Common myeloid progenitor, CD34-positive (primary cell): ENCODE measurements around the gene FBXO34.

Experiments used
- CTCF ChIA-PET: fragments of 350-600 bp; sonication (Branson Sonifier 250); formaldehyde crosslinking; loops from one replicate; lab custom pipeline; 2021; ENCODE audit warnings: antibody characterized with exemption; lab: Charles Lee
- POLR2A ChIA-PET: fragments of 350-600 bp; sonication (Branson Sonifier 250); formaldehyde crosslinking; loops from one replicate; lab custom pipeline; 2021; ENCODE audit warnings: antibody characterized with exemption; lab: Charles Lee
- DNase-seq, 3 donors: peaks; one replicate each; pipeline versions ENCODE4 v3.0.0 to v3.0.0-alpha.2; 2013
- H3K27ac ChIP-seq, 2 experiments: 1 replicate in 1 of 2; 2 replicates in 1 of 2; pipeline ENCODE4 v1.7.0; 2013; ENCODE audit warnings: inconsistent platforms in 2 of 2, low read length in 2 of 2, mild to moderate bottlenecking in 2 of 2, low read depth in 1 of 2, moderate library complexity in 1 of 2; ENCODE audit not compliant: severe bottlenecking in 2 of 2, insufficient read depth in 1 of 2, poor library complexity in 1 of 2
- H3K27me3 ChIP-seq, 5 experiments: replicated peaks in 2 of 5; 1 replicate in 3 of 5; 2 replicates in 2 of 5; pipeline versions ENCODE4 v1.6.1 to v1.7.0; 2013; ENCODE audit warnings: low read length in 4 of 5, mild to moderate bottlenecking in 2 of 5, moderate library complexity in 2 of 5, inconsistent platforms in 1 of 5; ENCODE audit not compliant: insufficient read depth in 5 of 5, control insufficient read depth in 4 of 5
- H3K36me3 ChIP-seq, 4 experiments: 1 replicate in 2 of 4; 2 replicates in 2 of 4; pipeline versions ENCODE4 v1.6.1 to v1.7.0; 2013; ENCODE audit warnings: low read length in 3 of 4, control low read depth in 1 of 4, mild to moderate bottlenecking in 1 of 4; ENCODE audit not compliant: control insufficient read depth in 4 of 4, insufficient read depth in 4 of 4
- H3K4me1 ChIP-seq, 4 experiments: 1 replicate in 3 of 4; 2 replicates in 1 of 4; pipeline versions ENCODE4 v1.6.1 to v1.7.1; 2013; ENCODE audit warnings: low read length in 3 of 4, mild to moderate bottlenecking in 3 of 4, control low read depth in 1 of 4, inconsistent platforms in 1 of 4, moderate library complexity in 1 of 4; ENCODE audit not compliant: control insufficient read depth in 4 of 4, insufficient read depth in 4 of 4; ENCODE audit errors: control extremely low read depth in 1 of 4
- H3K4me3 ChIP-seq, 7 experiments: 1 replicate in 4 of 7; 2 replicates in 3 of 7; pipeline versions ENCODE4 v1.5.1 to v1.7.0; 2013; ENCODE audit warnings: mild to moderate bottlenecking in 7 of 7, low read length in 6 of 7, moderate library complexity in 6 of 7, inconsistent platforms in 2 of 7, low read depth in 2 of 7, control low read depth in 1 of 7; ENCODE audit not compliant: insufficient read depth in 4 of 7, control insufficient read depth in 1 of 7; ENCODE audit errors: extremely low read depth in 1 of 7
- H3K9me3 ChIP-seq, 5 experiments: 1 replicate in 4 of 5; 2 replicates in 1 of 5; pipeline versions ENCODE4 v1.6.1 to v1.7.1; 2013; ENCODE audit warnings: low read length in 4 of 5, mild to moderate bottlenecking in 2 of 5, inconsistent platforms in 1 of 5, low read depth in 1 of 5, moderate library complexity in 1 of 5; ENCODE audit not compliant: control insufficient read depth in 4 of 5, insufficient read depth in 2 of 5; ENCODE audit errors: control extremely low read depth in 1 of 5
- whole genome bisulfite sequencing: methylation state at CpG from one replicate; pipeline ENCODE4 v1.1.5; 2013; ENCODE audit not compliant: insufficient coverage; 5-methylcytosine and 5-hydroxymethylcytosine counted together

FBXO34 gene

GRCh38 chr14:55373784-55374705 is 102.8 kb downstream of the FBXO34 start:
- no peak overlapping the region for H3K4me3 ChIP-seq
- H3K36me3 ChIP-seq: peaks cover 14 to 59% (median 27%) of the 10 kb centered on the region in 4 experiments
- CTCF ChIA-PET: interaction anchor here (0.7 to 2.5 kb wide), 6 partner anchors 14 to 161 kb away, joined by 3 to 9 read pairs (median 3); no protein-coding TSS in a partner anchor
- DNase-seq: peak in 2 of 3 donors; percentile 36 to 39
- WGBS: 94% methylated on average over 2 of the region's 5 CpGs
- no peaks in the 10 kb centered on the region for H3K9me3 ChIP-seq
- POLR2A ChIA-PET: interaction anchor here (0.7 to 1.3 kb wide), 2 partner anchors 8 to 26 kb away, joined by 3 read pairs; no protein-coding TSS in a partner anchor
- no peaks in the 10 kb centered on the region for H3K27me3 ChIP-seq
- no peak overlapping the region for H3K27ac ChIP-seq
- H3K4me1 ChIP-seq: no peaks in the 10 kb centered on the region

DNA sequence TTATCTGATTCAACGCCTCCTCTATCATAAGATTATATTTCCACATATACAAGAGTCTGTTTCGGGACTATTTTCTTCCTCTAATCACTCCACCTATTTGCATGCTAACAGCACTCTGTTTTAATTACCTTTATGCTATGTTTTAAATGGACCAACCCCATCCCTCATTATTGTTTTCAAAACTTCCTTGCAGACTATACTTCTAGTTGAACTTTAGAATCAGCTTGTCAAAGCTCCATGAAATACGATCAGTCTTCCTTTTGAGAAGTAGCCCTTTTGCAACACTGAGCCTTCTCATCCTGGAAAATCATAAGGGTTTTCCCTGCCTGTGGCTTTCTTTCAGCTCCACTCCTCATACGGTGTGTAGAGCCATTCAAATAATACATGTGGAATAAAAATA is 103.5 kb downstream of the FBXO34 start:
- POLR2A ChIA-PET: interaction anchor here (1.3 kb wide), 1 partner anchor 25 kb away, joined by 3 read pairs; no protein-coding TSS in a partner anchor
- CTCF ChIA-PET: interaction anchor here (0.7 to 2.5 kb wide), 6 partner anchors 13 to 162 kb away, joined by 3 to 6 read pairs (median 3); no protein-coding TSS in a partner anchor
- DNase-seq: no peak
- 97% methylated on average over 3 of the region's 4 CpGs for WGBS
- H3K27me3 ChIP-seq: no peaks in the 10 kb centered on the region
- no peak overlapping the region for H3K27ac ChIP-seq
- peaks cover 9 to 58% (median 25%) of the 10 kb centered on the region in 4 experiments for H3K36me3 ChIP-seq
- no peaks in the 10 kb centered on the region for H3K4me1 ChIP-seq
- H3K4me3 ChIP-seq: no peak overlapping the region
- no peaks in the 10 kb centered on the region for H3K9me3 ChIP-seq

DNA sequence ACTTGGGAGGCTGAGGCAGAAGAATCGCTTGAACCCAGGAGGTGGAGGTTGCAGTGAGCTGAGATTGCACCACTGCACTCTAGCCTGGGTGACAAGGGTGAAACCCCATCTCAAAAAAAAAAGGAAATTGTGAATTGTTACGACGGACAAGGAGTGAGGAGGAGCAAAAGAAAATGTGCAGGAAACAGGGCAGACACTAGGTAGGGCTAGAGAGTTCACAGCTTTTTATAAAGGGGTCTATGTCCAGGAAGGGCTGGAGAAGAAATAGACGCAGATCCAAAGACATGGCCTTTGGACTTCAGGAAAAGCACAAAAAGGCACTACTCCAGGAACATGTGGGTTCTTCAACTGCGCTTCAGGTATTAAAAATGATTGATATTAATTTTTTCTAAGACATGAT is 106.0 kb downstream of the FBXO34 start:
- no peak for DNase-seq
- CTCF ChIA-PET: interaction anchor here (0.5 to 1.1 kb wide), 3 partner anchors 11 to 58 kb away, joined by 3 to 4 read pairs (median 3); no protein-coding TSS in a partner anchor
- Histone ChIP-seq H3K4me3 (no peak overlapping the region), H3K27me3 (no peaks in the 10 kb centered on the region), H3K27ac (no peak overlapping the region), H3K4me1 (no peaks in the 10 kb centered on the region), H3K9me3 (no peaks in the 10 kb centered on the region), H3K36me3 (peaks cover 11 to 75% (median 33%) of the 10 kb centered on the region in 4 experiments)
- POLR2A ChIA-PET: interaction anchor here (0.6 kb wide), 1 partner anchor 956 kb away, joined by 3 read pairs; no protein-coding TSS in a partner anchor
- WGBS: 90% methylated on average over 3 of the region's 5 CpGs

GRCh38 chr14:55381040-55381439 is 109.8 kb downstream of the FBXO34 start:
- H3K4me1 ChIP-seq: peaks cover 0 to 2% (median 0%) of the 10 kb centered on the region in 4 experiments
- no peak overlapping the region for H3K4me3 ChIP-seq
- H3K27ac ChIP-seq: no peak overlapping the region
- DNase-seq: no peak
- CTCF ChIA-PET: interaction anchor here (1.1 to 1.7 kb wide), 2 partner anchors 14 to 26 kb away, joined by 3 to 6 read pairs; no protein-coding TSS in a partner anchor
- peaks cover 8 to 82% (median 40%) of the 10 kb centered on the region in 4 experiments for H3K36me3 ChIP-seq
- WGBS: 100% methylated on average over 2 of the region's 5 CpGs
- H3K9me3 ChIP-seq: no peaks in the 10 kb centered on the region
- POLR2A ChIA-PET: no interaction called here
- no peaks in the 10 kb centered on the region for H3K27me3 ChIP-seq

GRCh38 chr14:55381561-55381960 is 110.3 kb downstream of the FBXO34 start:
- no peak overlapping the region for H3K4me3 ChIP-seq
- H3K4me1 ChIP-seq: peaks cover 0 to 2% (median 0%) of the 10 kb centered on the region in 4 experiments
- WGBS: no CpG with 5 or more reads among the region's 2 CpGs
- ChIA-PET POLR2A (no interaction called here), CTCF (interaction anchor here (1.2 to 1.7 kb wide), 3 partner anchors 10 to 27 kb away, joined by 3 to 6 read pairs (median 3); no protein-coding TSS in a partner anchor)
- no peaks in the 10 kb centered on the region for H3K9me3 ChIP-seq
- H3K27me3 ChIP-seq: no peaks in the 10 kb centered on the region
- H3K27ac ChIP-seq: no peak overlapping the region
- no peak for DNase-seq
- peaks cover 5 to 82% (median 39%) of the 10 kb centered on the region in 4 experiments for H3K36me3 ChIP-seq

GRCh38 chr14:55382483-55382882 is 111.3 kb downstream of the FBXO34 start:
- H3K36me3 ChIP-seq: peaks cover 2 to 78% (median 39%) of the 10 kb centered on the region in 4 experiments
- H3K27ac ChIP-seq: no peak overlapping the region

More at GRCh38 chr14:55382483-55382882, 111.3 kb downstream of the FBXO34 start:
- H3K9me3 ChIP-seq: no peaks in the 10 kb centered on the region
- H3K4me3 ChIP-seq: no peak overlapping the region
- peaks cover 0 to 2% (median 0%) of the 10 kb centered on the region in 4 experiments for H3K4me1 ChIP-seq
- no peaks in the 10 kb centered on the region for H3K27me3 ChIP-seq
- ChIA-PET POLR2A (interaction anchor here (0.6 kb wide), 1 partner anchor 62 kb away, joined by 3 read pairs; no protein-coding TSS in a partner anchor), CTCF (interaction anchor here (1.1 to 1.7 kb wide), 4 partner anchors 9 to 28 kb away, joined by 3 to 6 read pairs (median 3); no protein-coding TSS in a partner anchor)
- WGBS: 100% methylated on average over 2 of the region's 4 CpGs
- no peak for DNase-seq
